Measurements from ENCODE around the gene NPRL2.

NPRL2 gene

DNA sequence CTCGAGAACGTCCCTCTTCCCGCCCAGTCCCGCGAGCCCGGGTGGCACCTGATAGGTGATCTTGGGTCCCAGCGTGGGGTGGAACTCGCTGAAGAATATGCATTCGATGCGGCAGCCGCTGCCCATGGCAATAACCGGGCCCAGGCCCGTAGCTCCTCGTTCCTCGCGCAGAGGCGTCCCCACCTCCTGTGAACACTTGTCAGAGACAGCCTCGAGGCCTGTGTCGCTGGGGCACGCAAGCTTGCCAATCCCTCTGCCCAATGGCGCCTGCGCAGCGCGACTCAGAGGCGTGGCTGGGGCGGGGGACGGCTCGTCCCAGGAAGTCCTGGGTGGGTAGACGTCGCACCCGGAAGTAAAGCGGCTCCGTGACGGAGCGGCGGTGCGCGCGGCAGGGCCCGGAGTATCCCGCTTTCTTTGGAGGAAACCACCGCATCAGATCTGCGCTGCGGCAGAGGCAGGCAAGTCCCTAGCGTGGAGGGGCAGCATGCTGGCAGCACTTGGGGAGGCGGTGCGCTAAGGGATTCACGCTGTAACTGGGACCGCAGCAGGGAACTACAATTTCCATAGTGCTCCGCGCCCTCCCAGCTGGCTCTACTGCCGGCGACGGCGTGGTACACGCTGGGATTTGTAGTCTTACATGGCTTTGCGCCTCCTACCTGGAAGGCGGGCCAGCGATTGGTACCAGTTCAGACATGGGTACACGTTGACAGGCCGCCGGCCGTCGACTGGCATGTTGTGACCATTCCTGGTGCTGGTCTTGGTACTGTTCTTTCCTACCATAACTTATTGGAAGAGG is at the start of gene NPRL2, which contains the start of gene CYB561D2:
TSS of gene NPRL2 (minus strand) at position 249 of the 796 bp plus-strand sequence. CDS start at position 126, 123 bp downstream.
TSS of gene CYB561D2 (plus strand) at position 336 of the 796 bp plus-strand sequence. CDS start 572 bp downstream, outside the sequence.
- peak; percentile 85 to 95 for DNase-seq (ENCODE audit: low read depth in 1 of 2, low spot score in 1 of 2)
- no peak for TF ChIP-seq JUND (IDR thresholded peaks at IDR 0.05; ENCODE audit: low read depth)
- in situ Hi-C loops (cut with HindIII; ENCODE audit: low pct_unique_long_range_greater_than_20kb, low sequenced_read_pairs), result no loop called here

DNA sequence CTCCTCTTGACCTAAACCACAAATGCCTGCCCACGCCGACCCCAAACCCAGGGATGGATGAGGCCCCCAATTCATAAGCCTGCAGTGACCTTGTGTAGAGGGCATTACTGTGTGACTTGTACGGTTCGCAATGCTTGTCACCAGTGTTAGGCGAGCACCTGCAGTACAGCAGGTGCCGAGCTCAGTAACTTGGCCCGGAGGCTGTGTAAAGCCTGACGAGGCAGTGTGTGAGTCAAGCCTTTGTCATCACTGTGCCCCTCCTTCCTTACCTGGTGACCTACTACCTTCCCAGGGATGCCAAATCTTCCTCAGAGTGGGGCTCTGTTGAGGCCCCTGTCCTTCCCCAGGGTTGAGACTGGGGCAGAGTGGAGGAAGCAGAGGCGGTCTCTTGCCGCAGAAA is 45.9 kb upstream of the NPRL2 start:
- no peak for TF ChIP-seq JUND (IDR thresholded peaks at IDR 0.05; ENCODE audit: low read depth)
- DNase-seq (ENCODE audit: low read depth in 1 of 2, low spot score in 1 of 2), result peak in 1 of 2 experiments; percentile 19
- in situ Hi-C loops (cut with HindIII; ENCODE audit: low pct_unique_long_range_greater_than_20kb, low sequenced_read_pairs), result no loop called here

DNA sequence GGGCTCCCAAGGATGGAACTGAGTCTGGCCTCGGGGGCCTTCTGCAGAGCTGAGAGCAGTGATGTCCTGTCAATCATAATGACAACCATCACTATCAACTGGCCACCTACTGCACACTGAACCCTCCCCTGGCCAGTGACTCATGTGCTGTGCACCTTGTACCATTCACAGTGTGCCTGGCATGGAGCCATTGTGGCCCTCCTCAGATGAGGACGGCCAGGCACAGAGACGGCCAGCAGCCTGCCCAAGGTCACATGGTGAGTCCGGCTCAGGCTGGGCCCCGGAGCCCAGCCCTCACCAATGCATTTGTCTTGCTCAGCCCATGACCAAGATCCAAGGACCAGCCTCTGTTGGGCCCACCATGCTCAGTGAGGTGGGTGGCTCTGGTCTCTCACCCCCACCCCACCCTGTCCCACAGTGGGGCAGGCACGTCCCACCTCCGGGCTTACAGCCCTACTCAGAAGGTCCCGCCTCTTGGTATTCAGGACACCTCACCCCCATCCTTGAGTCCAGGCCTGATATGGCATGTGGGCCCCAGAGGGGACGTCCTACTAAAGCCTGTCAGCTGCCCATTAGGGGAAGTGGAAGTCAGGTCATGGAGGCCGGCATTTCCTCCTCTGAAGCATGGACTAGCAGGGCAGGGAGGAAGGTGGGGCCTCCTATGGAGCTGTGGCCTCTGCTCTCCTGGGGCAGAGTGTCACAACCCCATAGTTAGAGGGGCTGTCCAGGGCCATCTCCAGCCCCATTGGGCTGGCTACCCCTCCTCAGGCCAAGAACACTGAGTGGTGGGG is 44.7 kb upstream of the NPRL2 start:
- no peak for TF ChIP-seq JUND (IDR thresholded peaks at IDR 0.05; ENCODE audit: low read depth)
- in situ Hi-C loops (cut with HindIII; ENCODE audit: low pct_unique_long_range_greater_than_20kb, low sequenced_read_pairs), result no loop called here
- DNase-seq (ENCODE audit: low read depth in 1 of 2, low spot score in 1 of 2), result no peak

DNA sequence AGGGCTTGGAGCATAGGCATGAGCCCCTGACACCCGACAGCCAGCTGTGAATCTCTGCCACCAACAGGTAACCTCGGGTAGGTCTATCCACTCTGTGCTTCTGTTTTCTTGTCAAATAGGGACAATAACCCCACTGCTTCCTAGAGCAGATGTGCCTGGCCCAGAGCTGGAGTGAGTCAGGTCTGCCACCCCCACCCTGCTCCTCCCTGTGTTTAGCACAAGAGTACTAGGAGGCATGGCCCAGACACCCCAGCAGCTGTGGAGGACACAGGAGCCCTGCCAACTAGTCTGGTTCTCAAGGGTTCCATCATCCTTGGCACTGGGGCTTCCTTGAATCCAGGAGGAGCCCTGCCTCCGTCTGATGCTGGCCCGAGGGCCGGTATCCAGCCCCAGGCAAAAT is 42.5 kb upstream of the NPRL2 start:
- TF ChIP-seq JUND (IDR thresholded peaks at IDR 0.05; ENCODE audit: low read depth), result no peak
- DNase-seq (ENCODE audit: low read depth in 1 of 2, low spot score in 1 of 2), result no peak
- in situ Hi-C loops (cut with HindIII; ENCODE audit: low pct_unique_long_range_greater_than_20kb, low sequenced_read_pairs), result no loop called here

DNA sequence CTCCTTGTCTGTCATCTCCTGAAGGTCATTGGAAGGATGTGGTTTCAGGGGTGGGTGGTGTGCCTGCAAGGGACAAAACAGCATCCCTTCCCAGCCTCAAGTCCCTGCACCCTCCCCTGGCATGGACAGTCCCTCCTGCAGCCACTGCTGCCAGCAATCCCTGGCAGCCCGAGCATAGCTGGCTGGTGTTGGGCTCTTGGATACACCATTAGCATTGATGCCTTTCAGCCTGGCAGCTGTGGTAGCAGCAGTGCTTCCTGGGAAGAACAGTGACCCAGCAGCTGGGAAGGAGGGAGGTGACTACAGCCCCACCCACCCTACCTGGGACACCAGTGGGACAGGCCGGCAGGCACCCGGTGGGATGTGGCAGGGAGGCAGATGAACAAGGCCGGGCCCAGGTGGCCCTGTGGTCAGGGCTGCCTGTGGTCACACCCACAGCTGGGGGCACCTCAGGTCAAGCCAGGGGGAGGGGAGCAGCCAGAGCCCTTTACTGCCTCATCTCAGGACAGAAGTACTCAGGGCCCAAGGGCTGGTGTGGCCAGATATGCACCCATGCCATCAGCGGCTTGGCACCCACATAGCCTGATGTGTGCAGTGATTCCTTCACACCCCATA is 41.6 kb upstream of the NPRL2 start:
- TF ChIP-seq JUND (IDR thresholded peaks at IDR 0.05; ENCODE audit: low read depth), result no peak
- in situ Hi-C loops (cut with HindIII; ENCODE audit: low pct_unique_long_range_greater_than_20kb, low sequenced_read_pairs), result no loop called here
- no peak for DNase-seq (ENCODE audit: low read depth in 1 of 2, low spot score in 1 of 2)

DNA sequence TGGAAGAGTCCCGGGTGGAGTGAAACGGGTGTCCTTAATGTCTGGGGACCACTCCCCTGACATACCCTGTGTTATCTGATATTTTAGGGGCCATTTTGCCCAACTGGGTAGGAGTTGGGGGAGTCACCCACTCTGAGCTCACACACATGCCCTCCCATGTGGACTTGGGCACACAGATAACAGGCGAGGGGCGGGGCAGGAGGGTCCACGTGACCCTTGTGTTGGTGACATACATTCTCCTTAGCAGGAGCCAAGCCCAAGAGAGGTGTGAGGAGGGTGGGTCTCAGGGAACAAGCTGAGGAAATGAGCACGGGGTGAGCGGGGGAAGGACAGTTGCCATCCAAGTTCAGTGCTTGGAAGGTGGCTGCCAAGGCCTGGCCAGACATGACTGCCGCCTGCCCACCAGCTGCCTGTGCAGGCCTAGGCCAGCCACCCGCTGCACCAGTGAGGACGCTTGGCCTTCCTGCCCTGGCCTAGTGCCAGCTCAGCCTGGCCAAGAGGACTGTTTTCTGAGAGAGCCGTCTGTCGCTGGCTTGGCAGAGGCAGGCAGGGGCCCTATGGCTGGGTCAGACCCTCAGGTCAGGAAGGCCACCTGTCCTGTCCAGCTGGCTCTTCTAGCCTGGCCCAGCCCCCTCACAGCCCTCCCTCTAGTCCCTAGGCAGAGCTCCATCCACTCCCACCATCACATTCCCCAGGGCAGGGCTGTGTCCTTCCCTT is 40.1 kb upstream of the NPRL2 start:
- DNase-seq (ENCODE audit: low read depth in 1 of 2, low spot score in 1 of 2), result no peak
- TF ChIP-seq JUND (IDR thresholded peaks at IDR 0.05; ENCODE audit: low read depth), result no peak
- in situ Hi-C loops (cut with HindIII; ENCODE audit: low pct_unique_long_range_greater_than_20kb, low sequenced_read_pairs), result no loop called here

DNA sequence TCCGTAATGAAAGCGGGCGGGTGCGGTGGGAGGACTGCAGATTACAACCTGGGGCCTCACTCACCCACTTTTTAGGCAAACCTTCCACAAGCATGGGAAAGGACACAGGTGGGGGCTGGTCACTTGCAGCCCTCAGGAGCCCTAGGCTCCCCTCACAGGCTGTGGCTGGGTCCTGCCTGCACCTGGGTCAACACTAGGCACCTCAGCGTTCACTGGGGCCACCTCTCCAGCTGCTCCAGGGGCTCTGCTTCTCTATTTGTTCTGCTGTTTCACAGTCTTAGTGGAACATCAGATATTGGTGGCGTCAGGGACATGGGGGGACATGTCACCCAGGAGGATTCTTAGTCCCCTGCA is 38.8 kb upstream of the NPRL2 start:
- no peak for TF ChIP-seq JUND (IDR thresholded peaks at IDR 0.05; ENCODE audit: low read depth)
- DNase-seq (ENCODE audit: low read depth in 1 of 2, low spot score in 1 of 2), result no peak
- in situ Hi-C loops (cut with HindIII; ENCODE audit: low pct_unique_long_range_greater_than_20kb, low sequenced_read_pairs), result no loop called here

DNA sequence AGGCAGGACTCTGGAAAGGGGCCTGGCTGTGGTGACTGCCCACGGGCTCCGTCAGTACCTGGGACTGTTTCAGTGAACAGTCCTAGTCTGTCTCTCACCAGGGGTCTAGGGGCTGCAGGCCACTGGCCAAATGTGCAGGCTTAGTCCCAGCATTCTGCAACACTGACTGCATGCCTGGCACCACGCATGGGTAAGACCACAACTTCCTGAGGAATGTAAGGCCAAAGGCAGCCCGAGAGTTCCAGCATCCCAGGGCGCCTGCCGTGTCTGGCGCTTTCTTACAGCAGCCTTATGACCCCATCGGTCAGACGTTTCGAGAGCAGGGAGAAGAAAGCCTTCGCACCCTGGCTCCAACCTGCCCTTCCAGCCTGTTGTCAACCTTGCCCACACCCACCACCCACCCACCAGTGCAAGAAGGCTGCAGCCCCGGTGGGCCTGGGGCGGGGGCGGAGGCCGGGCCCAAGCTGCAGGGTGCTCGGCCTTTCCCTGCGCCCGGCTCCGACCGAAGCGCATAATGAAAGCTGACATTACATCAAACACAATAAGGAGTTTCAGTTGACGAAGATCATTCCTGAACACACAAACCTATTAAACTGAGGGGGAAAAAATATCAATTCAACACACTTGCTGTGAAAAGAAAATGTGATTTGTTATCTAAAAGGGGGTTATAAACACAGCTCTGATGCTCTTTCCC is 38.3 kb upstream of the NPRL2 start:
- DNase-seq (ENCODE audit: low read depth in 1 of 2, low spot score in 1 of 2), result no peak
- in situ Hi-C loops (cut with HindIII; ENCODE audit: low pct_unique_long_range_greater_than_20kb, low sequenced_read_pairs), result no loop called here
- no peak for TF ChIP-seq JUND (IDR thresholded peaks at IDR 0.05; ENCODE audit: low read depth)

DNA sequence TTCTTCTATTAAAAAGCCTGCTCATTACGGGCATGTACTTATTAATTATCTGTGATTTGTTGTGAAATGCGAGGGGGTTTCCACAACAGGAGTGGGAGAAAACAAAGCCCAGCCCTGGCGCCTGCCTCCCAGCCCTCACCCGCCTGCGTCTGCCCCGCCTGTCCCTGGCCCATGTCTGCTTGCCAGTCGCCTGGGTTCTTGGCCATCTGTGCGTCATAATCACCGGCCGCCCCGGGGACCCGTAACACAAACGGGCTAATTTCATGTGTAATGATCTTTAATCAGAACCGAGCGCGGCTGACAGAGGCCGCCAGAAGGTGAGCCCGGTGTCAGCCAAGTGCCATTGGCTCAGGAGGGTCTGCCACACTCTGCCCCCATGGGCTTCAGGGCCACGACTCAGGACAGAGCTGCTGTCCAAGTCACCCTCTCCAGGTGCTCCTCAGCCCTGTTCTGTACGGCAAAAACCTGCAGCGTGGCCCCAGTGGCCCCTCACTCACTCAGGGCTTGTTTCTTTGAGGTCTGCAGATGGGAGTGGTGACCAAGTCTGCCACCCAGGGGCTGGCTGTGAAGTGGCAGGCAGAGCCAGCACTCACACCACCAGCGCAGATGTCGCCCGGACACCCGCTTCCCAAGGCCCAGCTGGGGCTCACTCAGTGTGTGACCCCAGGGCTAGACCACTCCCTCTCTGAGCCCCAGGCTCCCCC is 37.6 kb upstream of the NPRL2 start:
- TF ChIP-seq JUND (IDR thresholded peaks at IDR 0.05; ENCODE audit: low read depth), result no peak
- in situ Hi-C loops (cut with HindIII; ENCODE audit: low pct_unique_long_range_greater_than_20kb, low sequenced_read_pairs), result no loop called here
- DNase-seq (ENCODE audit: low read depth in 1 of 2, low spot score in 1 of 2), result peak in 1 of 2 experiments; percentile 39

DNA sequence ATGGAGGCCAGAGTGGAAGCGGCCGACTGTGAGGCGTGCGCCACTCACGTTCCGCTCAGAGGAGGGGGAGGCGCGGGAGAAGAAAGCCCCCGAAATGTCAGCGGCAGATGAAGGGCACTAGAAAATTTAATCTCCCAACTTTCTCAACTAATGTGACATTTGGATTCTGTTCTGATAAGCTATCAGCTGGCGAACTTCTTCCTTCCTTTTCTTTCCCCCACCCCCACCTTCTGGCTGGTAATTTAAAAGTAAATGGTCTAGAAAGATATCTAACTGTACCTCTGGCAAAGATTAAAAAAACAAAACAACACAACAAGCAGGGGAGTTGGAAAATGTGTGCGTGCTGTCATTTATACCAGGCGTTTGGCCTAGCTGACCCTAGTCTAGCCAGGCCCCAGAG is 35.2 kb upstream of the NPRL2 start:
- in situ Hi-C loops (cut with HindIII; ENCODE audit: low pct_unique_long_range_greater_than_20kb, low sequenced_read_pairs), result no loop called here
- DNase-seq (ENCODE audit: low read depth in 1 of 2, low spot score in 1 of 2), result no peak
- no peak for TF ChIP-seq JUND (IDR thresholded peaks at IDR 0.05; ENCODE audit: low read depth)

DNA sequence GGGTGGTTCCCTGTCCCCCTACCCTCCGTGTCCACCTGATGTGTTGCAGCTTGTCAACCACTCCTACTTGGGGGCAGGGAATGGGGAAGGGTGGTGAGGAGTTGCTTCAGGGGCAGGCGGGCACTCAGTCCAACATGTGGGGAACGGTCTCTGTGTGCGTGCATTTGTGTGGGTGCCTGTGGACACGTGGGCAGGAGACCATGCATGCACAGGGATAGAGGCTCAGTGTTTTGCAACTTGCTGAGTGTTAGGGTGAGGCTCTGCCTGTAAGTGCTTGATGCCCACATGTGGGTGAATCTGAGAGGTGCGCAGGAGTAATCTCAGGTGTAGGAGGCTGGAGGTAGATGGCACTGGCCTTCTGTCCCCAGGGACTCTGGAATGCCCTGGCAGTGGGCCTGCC is 33.2 kb upstream of the NPRL2 start:
- in situ Hi-C loops (cut with HindIII; ENCODE audit: low pct_unique_long_range_greater_than_20kb, low sequenced_read_pairs), result no loop called here
- no peak for DNase-seq (ENCODE audit: low read depth in 1 of 2, low spot score in 1 of 2)
- no peak for TF ChIP-seq JUND (IDR thresholded peaks at IDR 0.05; ENCODE audit: low read depth)

Data from T47D (cell line).